ENCODE measurements around the gene CYGB.
A peak's percentile ranks its signal among the peaks of the same experiment; 100 is the strongest.

Gene CYGB

DNA sequence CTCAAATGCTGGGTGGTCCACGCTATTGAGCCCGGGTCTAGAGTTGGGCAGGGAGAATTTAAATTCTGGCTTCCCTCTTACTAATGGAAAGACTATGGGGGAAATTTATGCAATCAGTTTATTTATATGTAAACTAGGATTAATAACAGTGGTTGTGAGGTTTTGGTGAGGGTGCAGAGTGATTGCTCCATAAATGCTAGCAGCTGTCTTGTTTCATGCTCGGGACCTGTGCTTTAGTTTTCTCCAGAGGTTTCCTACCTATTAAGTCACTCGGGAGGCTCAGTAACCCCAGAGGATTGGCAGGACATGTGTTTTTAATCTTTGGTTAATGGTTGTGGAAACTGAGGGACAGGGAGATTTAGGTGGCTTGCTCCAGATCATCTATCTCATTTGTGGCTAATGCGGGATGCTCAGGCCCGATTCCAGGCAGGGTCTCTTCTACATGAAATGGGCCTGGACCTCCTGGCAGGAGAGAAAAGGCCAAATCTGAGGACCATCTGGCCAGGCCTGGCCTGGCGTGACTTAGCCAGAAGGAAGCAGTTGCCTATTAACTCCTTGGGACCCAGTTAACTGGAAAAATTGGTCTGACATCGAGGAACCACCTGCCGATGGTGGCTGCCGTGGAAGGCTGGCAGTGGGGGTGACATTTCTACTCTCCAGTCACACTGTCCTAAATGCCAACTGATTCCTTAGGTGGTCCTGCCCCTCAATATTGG lies 4.4 kb upstream of the CYGB start:
- TF ChIP-seq, protein P1, sequence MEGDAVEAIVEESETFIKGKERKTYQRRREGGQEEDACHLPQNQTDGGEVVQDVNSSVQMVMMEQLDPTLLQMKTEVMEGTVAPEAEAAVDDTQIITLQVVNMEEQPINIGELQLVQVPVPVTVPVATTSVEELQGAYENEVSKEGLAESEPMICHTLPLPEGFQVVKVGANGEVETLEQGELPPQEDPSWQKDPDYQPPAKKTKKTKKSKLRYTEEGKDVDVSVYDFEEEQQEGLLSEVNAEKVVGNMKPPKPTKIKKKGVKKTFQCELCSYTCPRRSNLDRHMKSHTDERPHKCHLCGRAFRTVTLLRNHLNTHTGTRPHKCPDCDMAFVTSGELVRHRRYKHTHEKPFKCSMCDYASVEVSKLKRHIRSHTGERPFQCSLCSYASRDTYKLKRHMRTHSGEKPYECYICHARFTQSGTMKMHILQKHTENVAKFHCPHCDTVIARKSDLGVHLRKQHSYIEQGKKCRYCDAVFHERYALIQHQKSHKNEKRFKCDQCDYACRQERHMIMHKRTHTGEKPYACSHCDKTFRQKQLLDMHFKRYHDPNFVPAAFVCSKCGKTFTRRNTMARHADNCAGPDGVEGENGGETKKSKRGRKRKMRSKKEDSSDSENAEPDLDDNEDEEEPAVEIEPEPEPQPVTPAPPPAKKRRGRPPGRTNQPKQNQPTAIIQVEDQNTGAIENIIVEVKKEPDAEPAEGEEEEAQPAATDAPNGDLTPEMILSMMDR (IDR thresholded peaks at IDR 0.05; ENCODE audit: low read length, missing control alignments), result no peak
- DNase-seq (ENCODE audit: low read depth), result no peak
- no peak overlapping the region for H3K4me3 ChIP-seq (replicated peaks; ENCODE audit: low read depth, low read length)

DNA sequence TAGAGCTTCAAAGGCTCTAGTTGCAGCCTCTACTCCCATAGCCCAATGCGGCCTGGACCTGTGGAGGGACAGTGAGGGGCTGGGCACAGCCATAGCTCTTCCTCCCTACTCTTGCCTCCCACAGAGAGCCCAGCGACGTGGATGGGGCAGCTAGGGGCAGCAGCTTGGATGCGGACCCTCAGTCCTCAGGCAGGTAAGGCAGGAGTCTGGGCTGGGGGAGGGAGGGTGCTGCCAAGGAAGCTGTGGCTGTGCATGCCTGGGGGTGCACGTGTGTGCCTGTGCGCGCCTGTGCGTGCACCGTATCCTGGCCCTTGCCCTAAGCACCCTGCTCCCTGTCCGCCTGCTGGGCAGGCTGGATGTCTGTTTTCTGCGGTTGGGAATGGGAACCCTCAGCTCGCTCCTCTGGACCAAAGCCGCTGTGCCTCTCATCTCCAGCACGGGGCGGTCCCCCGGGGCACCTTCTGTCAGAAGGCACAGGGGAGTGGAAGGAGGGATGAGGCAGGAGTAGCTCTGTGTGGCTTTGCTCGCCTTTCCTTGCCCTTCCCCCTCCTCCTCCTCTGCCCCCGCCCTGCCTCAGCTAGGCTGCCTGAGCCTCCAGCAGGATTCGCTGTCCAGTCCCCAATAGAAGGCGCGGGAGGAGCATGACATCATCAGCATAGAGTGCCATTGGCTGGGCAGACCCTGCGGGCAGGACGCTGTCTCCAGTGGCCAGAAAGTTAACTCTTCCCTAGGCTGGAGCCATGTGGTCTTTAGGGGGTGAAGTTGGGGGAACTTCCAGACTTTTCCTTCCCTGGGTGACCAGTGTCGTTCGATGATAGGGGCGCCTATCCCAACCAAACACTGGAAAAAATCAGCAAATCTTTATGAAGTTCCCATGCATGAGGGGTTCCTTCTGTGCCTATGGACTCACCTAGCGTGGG lies 3.1 kb upstream of the CYGB start:
- peak; percentile 96 for DNase-seq (ENCODE audit: low read depth)
- H3K4me3 ChIP-seq (replicated peaks; ENCODE audit: low read depth, low read length), result peak overlapping the region; percentile 15
- TF ChIP-seq, protein P1 (IDR thresholded peaks at IDR 0.05; ENCODE audit: low read length, missing control alignments), result peak; percentile 6

GRCh38 chr17:76539631-76540271 lies 2.2 kb upstream of the CYGB start, which contains the start of gene PRCD:
Gene PRCD, plus strand, starts transcription at chr17:76540044. Its CDS starts 98 bp downstream, at chr17:76540142.
- peak within 1 kb of the TSS; percentile 73 for H3K4me3 ChIP-seq (replicated peaks; ENCODE audit: low read depth, low read length)
- TF ChIP-seq, protein P1 (IDR thresholded peaks at IDR 0.05; ENCODE audit: low read length, missing control alignments), result no peak
- DNase-seq (ENCODE audit: low read depth), result no peak

- TF ChIP-seq, protein P1 (IDR thresholded peaks at IDR 0.05; ENCODE audit: low read length, missing control alignments), result no peak
- no peak for DNase-seq (ENCODE audit: low read depth)
- peak overlapping the region; percentile 73 for H3K4me3 ChIP-seq (replicated peaks; ENCODE audit: low read depth, low read length)
Measured at GRCh38 chr17:76538941-76539570, 1.5 kb upstream of the CYGB start.

GRCh38 chr17:76538281-76538931 lies 897 bp upstream of the CYGB start:
- DNase-seq (ENCODE audit: low read depth), result no peak
- TF ChIP-seq, protein P1 (IDR thresholded peaks at IDR 0.05; ENCODE audit: low read length, missing control alignments), result no peak
- peak overlapping the region; percentile 73 for H3K4me3 ChIP-seq (replicated peaks; ENCODE audit: low read depth, low read length)

DNA sequence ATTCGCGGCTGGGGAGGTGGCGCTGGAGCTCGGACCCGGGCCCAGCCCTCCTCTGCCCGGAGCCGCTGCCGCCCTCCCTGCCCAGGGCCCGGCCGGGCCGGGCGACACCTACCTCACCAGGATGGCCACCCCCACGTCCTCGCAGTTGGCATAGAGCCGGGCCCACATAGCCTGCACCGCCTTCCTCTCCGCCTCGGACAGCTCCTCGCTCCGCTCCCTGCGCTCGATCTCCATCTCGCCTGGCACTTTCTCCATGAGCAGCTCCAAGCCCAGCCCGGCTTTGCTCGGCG lies 276 bp downstream of the CYGB start:
- TF ChIP-seq, protein P1 (IDR thresholded peaks at IDR 0.05; ENCODE audit: low read length, missing control alignments), result no peak
- peak overlapping the region; percentile 73 for H3K4me3 ChIP-seq (replicated peaks; ENCODE audit: low read depth, low read length)
- DNase-seq (ENCODE audit: low read depth), result peak; percentile 60
